ENCODE measurements around the gene ABTB2. TPM values are rescaled to one million over a fixed set of nuclear protein-coding genes. Genes with fewer than 3 reads are reported as not detected.

The ABTB2 gene
- total RNA-seq, 2 experiments from 2014 or later: 0.06 to 0.09 TPM

DNA sequence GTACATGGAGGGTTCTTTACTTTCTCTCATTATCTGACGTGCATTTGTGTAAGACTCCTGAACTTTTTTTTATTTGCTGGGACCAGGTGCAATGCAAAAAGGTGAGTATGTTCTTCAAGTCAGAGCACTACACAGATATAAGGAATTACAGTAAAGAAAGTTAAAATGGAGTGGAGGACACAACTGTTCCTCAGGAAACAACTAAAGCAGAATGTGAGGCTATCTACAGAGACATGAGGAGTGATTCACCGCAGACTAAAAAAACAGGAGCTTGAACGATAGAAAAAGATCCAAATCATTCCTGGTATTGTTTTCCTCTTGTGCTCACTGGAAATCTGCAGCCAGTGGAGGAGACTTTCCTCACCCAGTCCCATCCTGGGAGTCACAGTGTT, 106.2 kb downstream of the ABTB2 start:
- H2AFZ ChIP-seq (ENCODE audit: low read length): no peak overlapping the region; the same call in 1 of the 2 replicates

DNA sequence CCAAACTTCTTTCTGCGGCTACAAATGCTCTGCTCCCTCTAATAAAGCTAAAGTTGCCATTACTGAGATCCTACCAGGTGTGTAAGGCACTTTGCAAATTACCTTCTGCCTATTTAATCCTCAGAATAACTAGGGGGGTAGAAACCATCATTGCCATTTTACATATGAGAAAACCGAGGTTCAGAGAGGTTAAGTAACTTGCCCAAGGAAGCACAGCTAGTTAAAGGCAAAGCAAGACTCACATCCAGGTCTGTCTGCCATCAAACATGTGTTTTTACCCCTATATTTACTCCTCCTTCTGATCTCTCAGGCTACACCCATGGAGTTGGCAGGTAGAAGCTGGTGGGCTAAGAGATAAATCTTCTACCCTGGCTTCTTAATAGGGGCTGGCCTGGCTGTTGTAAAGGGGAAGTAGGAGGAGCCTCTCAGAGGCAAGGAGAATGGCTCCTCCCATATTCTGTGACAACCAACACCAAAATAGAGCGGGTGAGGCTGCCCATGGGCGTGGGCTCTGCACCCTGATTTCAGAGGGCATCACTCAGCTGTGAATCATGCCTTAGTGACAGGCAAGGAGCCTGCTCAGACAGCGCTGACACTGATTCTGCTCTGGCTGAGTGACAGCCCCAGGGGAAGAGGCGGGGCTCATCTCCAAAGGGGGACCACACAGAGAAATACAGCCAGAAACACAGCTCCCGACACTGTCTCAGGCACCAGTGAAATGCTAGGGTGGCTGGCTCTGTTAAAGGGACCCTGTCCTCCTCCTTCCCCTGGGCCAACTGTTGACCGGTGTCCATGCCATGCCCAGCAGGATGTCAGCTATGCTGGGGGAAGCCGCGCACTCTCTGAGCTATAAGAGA, 106.8 kb downstream of the ABTB2 start:
- H3K4me3 ChIP-seq (ENCODE audit: low read depth, low read length, poor library complexity, severe bottlenecking): peak overlapping the region; percentile 19
- no peaks in the 10 kb centered on the region for H3K9me3 ChIP-seq (ENCODE audit: low read length)
- H3K4me1 ChIP-seq (ENCODE audit: insufficient read depth, low read length, poor library complexity, severe bottlenecking): peaks cover 8% of the 10 kb centered on the region
- H3K9me2 ChIP-seq (ENCODE audit: insufficient read depth, low read length): no peaks in the 10 kb centered on the region
- no peaks in the 10 kb centered on the region for H3K79me2 ChIP-seq (ENCODE audit: insufficient read depth, low read depth, low read length)
- H3K27ac ChIP-seq (ENCODE audit: low read depth, low read length, poor library complexity, severe bottlenecking): no peak overlapping the region
- intact Hi-C loops (cut with micrococcal nuclease; ENCODE audit: unreplicated experiment): no loop called here
- peak; percentile 50 for DNase-seq (ENCODE audit: low spot score)
- no TSS peak for BruUV-seq (replicated peaks)
- TF ChIP-seq, protein P1, sequence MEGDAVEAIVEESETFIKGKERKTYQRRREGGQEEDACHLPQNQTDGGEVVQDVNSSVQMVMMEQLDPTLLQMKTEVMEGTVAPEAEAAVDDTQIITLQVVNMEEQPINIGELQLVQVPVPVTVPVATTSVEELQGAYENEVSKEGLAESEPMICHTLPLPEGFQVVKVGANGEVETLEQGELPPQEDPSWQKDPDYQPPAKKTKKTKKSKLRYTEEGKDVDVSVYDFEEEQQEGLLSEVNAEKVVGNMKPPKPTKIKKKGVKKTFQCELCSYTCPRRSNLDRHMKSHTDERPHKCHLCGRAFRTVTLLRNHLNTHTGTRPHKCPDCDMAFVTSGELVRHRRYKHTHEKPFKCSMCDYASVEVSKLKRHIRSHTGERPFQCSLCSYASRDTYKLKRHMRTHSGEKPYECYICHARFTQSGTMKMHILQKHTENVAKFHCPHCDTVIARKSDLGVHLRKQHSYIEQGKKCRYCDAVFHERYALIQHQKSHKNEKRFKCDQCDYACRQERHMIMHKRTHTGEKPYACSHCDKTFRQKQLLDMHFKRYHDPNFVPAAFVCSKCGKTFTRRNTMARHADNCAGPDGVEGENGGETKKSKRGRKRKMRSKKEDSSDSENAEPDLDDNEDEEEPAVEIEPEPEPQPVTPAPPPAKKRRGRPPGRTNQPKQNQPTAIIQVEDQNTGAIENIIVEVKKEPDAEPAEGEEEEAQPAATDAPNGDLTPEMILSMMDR (conservative IDR thresholded peaks at IDR 0.05; ENCODE audit: low read length): no peak
- TF ChIP-seq EZH2phosphoT487 (IDR thresholded peaks at IDR 0.05; ENCODE audit: borderline replicate concordance, low read depth, low read length): no peak
- ChIA-PET CTCF (ENCODE audit: unreplicated experiment) (no interaction called here), POLR2A (interaction anchor here (0.5 to 1.9 kb wide), 6 partner anchors 8 to 378 kb away, joined by 3 to 5 read pairs (median 4); no protein-coding TSS in a partner anchor)
- H3K36me3 ChIP-seq (ENCODE audit: insufficient read depth, low read length): no peaks in the 10 kb centered on the region
- H2AFZ ChIP-seq (ENCODE audit: low read length): peak overlapping the region; percentile 63; the same call in 1 of the 2 replicates
- no peaks in the 10 kb centered on the region for H4K20me1 ChIP-seq (ENCODE audit: insufficient read depth, low read length)
- peak overlapping the region; percentile 54 for H3K4me2 ChIP-seq (ENCODE audit: low read length)

More for the DNA sequence above, 106.2 kb downstream of the ABTB2 start:
- intact Hi-C loops (cut with micrococcal nuclease; ENCODE audit: unreplicated experiment): no loop called here
- Histone ChIP-seq H3K36me3 (ENCODE audit: insufficient read depth, low read length) (no peaks in the 10 kb centered on the region), H3K9me3 (ENCODE audit: low read length) (no peaks in the 10 kb centered on the region), H3K79me2 (ENCODE audit: insufficient read depth, low read depth, low read length) (no peaks in the 10 kb centered on the region), H3K4me3 (ENCODE audit: low read depth, low read length, poor library complexity, severe bottlenecking) (no peak overlapping the region), H3K9me2 (ENCODE audit: insufficient read depth, low read length) (no peaks in the 10 kb centered on the region), H3K4me1 (ENCODE audit: insufficient read depth, low read length, poor library complexity, severe bottlenecking) (peaks cover 8% of the 10 kb centered on the region), H3K4me2 (ENCODE audit: low read length) (peak overlapping the region; percentile 54; the same call in 1 of the 2 replicates), H3K27ac (ENCODE audit: low read depth, low read length, poor library complexity, severe bottlenecking) (no peak overlapping the region), H4K20me1 (ENCODE audit: insufficient read depth, low read length) (no peaks in the 10 kb centered on the region)
- POLR2A ChIA-PET: interaction anchor here (0.5 to 0.6 kb wide), 2 partner anchors 26 to 145 kb away, joined by 3 to 4 read pairs; no protein-coding TSS in a partner anchor
- CTCF ChIA-PET (ENCODE audit: unreplicated experiment): no interaction called here
- TF ChIP-seq EZH2phosphoT487 (IDR thresholded peaks at IDR 0.05; ENCODE audit: borderline replicate concordance, low read depth, low read length): no peak
- TF ChIP-seq, protein P1 (conservative IDR thresholded peaks at IDR 0.05; ENCODE audit: low read length): no peak
- DNase-seq (ENCODE audit: low spot score): no peak
- no TSS peak for BruUV-seq (replicated peaks)

DNA sequence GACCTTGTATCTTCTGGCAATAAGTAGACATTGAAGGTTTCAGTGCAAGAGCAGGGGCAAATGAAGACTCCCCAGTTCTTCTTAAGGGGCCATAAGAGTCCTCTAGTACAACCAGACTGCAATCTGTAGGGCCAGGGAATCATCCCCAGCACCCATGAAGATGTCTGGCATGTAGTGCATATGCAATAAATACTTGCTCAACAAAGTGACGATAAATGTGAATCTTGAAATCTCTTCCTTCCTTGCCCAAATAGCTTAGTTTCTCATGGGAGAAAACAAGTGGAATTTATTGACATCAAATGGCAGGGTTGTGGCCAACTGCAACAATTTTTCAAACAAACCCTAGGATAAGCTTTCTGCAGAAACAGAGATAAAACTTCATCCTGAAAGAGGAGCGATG, 107.6 kb downstream of the ABTB2 start:
- no peaks in the 10 kb centered on the region for H3K9me2 ChIP-seq (ENCODE audit: insufficient read depth, low read length)
- no peak overlapping the region for H2AFZ ChIP-seq (ENCODE audit: low read length)
- no peaks in the 10 kb centered on the region for H4K20me1 ChIP-seq (ENCODE audit: insufficient read depth, low read length)
- no peak for DNase-seq (ENCODE audit: low spot score)
- H3K27ac ChIP-seq (ENCODE audit: low read depth, low read length, poor library complexity, severe bottlenecking): no peak overlapping the region
- H3K4me3 ChIP-seq (ENCODE audit: low read depth, low read length, poor library complexity, severe bottlenecking): no peak overlapping the region
- ChIA-PET CTCF (ENCODE audit: unreplicated experiment) (no interaction called here), POLR2A (interaction anchor here (0.7 to 1.9 kb wide), 5 partner anchors 9 to 378 kb away, joined by 3 to 5 read pairs (median 4); no protein-coding TSS in a partner anchor)
- no peaks in the 10 kb centered on the region for H3K79me2 ChIP-seq (ENCODE audit: insufficient read depth, low read depth, low read length)
- TF ChIP-seq, protein P1 (conservative IDR thresholded peaks at IDR 0.05; ENCODE audit: low read length): no peak
- TF ChIP-seq EZH2phosphoT487 (IDR thresholded peaks at IDR 0.05; ENCODE audit: borderline replicate concordance, low read depth, low read length): no peak
- no peaks in the 10 kb centered on the region for H3K36me3 ChIP-seq (ENCODE audit: insufficient read depth, low read length)
- H3K4me2 ChIP-seq (ENCODE audit: low read length): no peak overlapping the region
- no peaks in the 10 kb centered on the region for H3K9me3 ChIP-seq (ENCODE audit: low read length)
- intact Hi-C loops (cut with micrococcal nuclease; ENCODE audit: unreplicated experiment): no loop called here
- H3K4me1 ChIP-seq (ENCODE audit: insufficient read depth, low read length, poor library complexity, severe bottlenecking): peaks cover 8% of the 10 kb centered on the region
- BruUV-seq (replicated peaks): no TSS peak
